Measurements from ENCODE around the gene MEGF8. TPM values are rescaled to one million over a fixed set of nuclear protein-coding genes. Genes with fewer than 3 reads are reported as not detected.

Gene MEGF8
- total and polyA plus RNA-seq, 10 of the 15 experiments (the other 5 are each of a cell fraction or from before 2014, with no cell fraction given): 0.43 to 12.8 (median 2.7) TPM

- DNase-seq (ENCODE audit: low read depth, low spot score) (no peak), FAIRE-seq (no peak), ATAC-seq (no peak)
- no peak for TF ChIP-seq ZBTB11 (CRISPR knock-in tag; IDR thresholded peaks at IDR 0.05)
- TF ChIP-seq LARP7 (IDR thresholded peaks at IDR 0.05): no peak
- no peak for TF ChIP-seq ZNF622 (IDR thresholded peaks at IDR 0.05)
- TF ChIP-seq KLF5 (IDR thresholded peaks at IDR 0.05; ENCODE audit: partially characterized antibody): no peak
- no peak for TF ChIP-seq MTA3 (IDR thresholded peaks at IDR 0.05; ENCODE audit: borderline replicate concordance, low read length)
- no peak for TF ChIP-seq SMARCA5 (IDR thresholded peaks at IDR 0.05)
- TF ChIP-seq SUPT20H (IDR thresholded peaks at IDR 0.05; ENCODE audit: borderline replicate concordance, control insufficient read depth, low read depth, low read length): no peak
- in situ Hi-C loops (cut with MboI) (no loop called here), intact Hi-C loops (cut with micrococcal nuclease; ENCODE audit: unreplicated experiment) (loop anchor here (5.0 to 10.0 kb wide), 2 partner anchors 93 to 224 kb away; no protein-coding TSS in a partner anchor)
- Histone ChIP-seq H3K27me3 (replicated peaks in 1 of 2; ENCODE audit: control insufficient read depth in 2 of 2, insufficient read depth in 2 of 2, low read length in 1 of 2) (0 out of 4 replicates have a peak, but pooled peaks cover 0 to 3% of the 10 kb centered on the region in 2 experiments), H2AFZ (ENCODE audit: control insufficient read depth, low read depth, low read length) (no peak overlapping the region), H3K4me3 (no peak overlapping the region), H3K36me3 (ENCODE audit: control insufficient read depth in 2 of 2, insufficient read depth in 2 of 2, low read length in 1 of 2) (no peaks in the 10 kb centered on the region), H3K9ac (ENCODE audit: control insufficient read depth, insufficient read depth, low read length) (no peak overlapping the region), H3K79me2 (ENCODE audit: control insufficient read depth, insufficient read depth, low read length) (peaks cover 13% of the 10 kb centered on the region), H3K4me2 (ENCODE audit: control insufficient read depth, insufficient read depth) (no peak overlapping the region), H4K20me1 (ENCODE audit: control insufficient read depth, insufficient read depth) (no peaks in the 10 kb centered on the region), H3K4me1 (ENCODE audit: control insufficient read depth, insufficient read depth, low read length) (peaks cover 7% of the 10 kb centered on the region), H3K9me3 (replicated peaks; ENCODE audit: control insufficient read depth, insufficient read depth, low read length) (no peaks in the 10 kb centered on the region), H3K27ac (ENCODE audit: control insufficient read depth, insufficient read depth) (no peak overlapping the region)
- RAD21 ChIA-PET (ENCODE audit: unreplicated experiment): no interaction called here
- POLR2A ChIA-PET: interaction anchor here (1.0 kb wide), 1 partner anchor 68 kb away, joined by 3 read pairs; no protein-coding TSS in a partner anchor
- BruUV-seq (replicated peaks): no TSS peak
- CTCF ChIA-PET: interaction anchor here (1.9 to 2.9 kb wide), 2 partner anchors 72 to 105 kb away, joined by 7 to 11 read pairs; no protein-coding TSS in a partner anchor
- SMC1A ChIA-PET (ENCODE audit: uncharacterized antibody, unreplicated experiment): no interaction called here
- 41% methylated on average over 2 of the region's 2 CpGs for WGBS (ENCODE audit: insufficient coverage, insufficient replicate concordance, low lambda C conversion rate, missing lambda C conversion rate)
Measured at GRCh38 chr19:42328854-42329253, 3.4 kb downstream of the MEGF8 start.

Data from GM12878 (cell line).